Peyer's patch (tissue), 4 donors: ENCODE data around the gene TARDBP.

Source experiments
- POLR2A ChIP-seq, 2 donors: fragments of 450-650 bp; IDR thresholded peaks; one replicate each; pipeline ENCODE4 v1.5.1; 2017; ENCODE audit warnings: antibody characterized with exemption in 2 of 2, mild to moderate bottlenecking in 2 of 2, moderate library complexity in 2 of 2
- TF ChIP-seq, protein P1 (sequence below), 6 experiments: fragments of 450-650 bp in 4 of 6; fragments of 200-600 bp in 2 of 6; sonication (generic) in 1 of 6; IDR thresholded peaks; one replicate each; pipeline ENCODE4 v1.5.1; 2017 to 2019; ENCODE audit warnings: antibody characterized with exemption in 6 of 6, mild to moderate bottlenecking in 3 of 6, moderate library complexity in 1 of 6

- TF ChIP-seq, protein P1, sequence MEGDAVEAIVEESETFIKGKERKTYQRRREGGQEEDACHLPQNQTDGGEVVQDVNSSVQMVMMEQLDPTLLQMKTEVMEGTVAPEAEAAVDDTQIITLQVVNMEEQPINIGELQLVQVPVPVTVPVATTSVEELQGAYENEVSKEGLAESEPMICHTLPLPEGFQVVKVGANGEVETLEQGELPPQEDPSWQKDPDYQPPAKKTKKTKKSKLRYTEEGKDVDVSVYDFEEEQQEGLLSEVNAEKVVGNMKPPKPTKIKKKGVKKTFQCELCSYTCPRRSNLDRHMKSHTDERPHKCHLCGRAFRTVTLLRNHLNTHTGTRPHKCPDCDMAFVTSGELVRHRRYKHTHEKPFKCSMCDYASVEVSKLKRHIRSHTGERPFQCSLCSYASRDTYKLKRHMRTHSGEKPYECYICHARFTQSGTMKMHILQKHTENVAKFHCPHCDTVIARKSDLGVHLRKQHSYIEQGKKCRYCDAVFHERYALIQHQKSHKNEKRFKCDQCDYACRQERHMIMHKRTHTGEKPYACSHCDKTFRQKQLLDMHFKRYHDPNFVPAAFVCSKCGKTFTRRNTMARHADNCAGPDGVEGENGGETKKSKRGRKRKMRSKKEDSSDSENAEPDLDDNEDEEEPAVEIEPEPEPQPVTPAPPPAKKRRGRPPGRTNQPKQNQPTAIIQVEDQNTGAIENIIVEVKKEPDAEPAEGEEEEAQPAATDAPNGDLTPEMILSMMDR (IDR thresholded peaks at IDR 0.05), result no peak
- TF ChIP-seq POLR2A (IDR thresholded peaks at IDR 0.05), result no peak
Measured at GRCh38 chr1:11023201-11023600, 10.7 kb downstream of the TARDBP start.
